Calu3 (cell line): ENCODE results near the gene ALDH3B2. TPM values are rescaled to one million over a fixed set of nuclear protein-coding genes. Genes with fewer than 3 reads are reported as not detected.

Source experiments
- BruUV-seq: library from RNA; stranded (reverse); fragments of 400-500 nt; replicated peaks from 2 replicates; lab custom pipeline; 2021; lab: Mats Ljungman, UMichigan
- CTCF ChIA-PET: fragments of 300-600 bp; sonication (Branson Sonifier 250); formaldehyde crosslinking; loops from one replicate; lab custom pipeline; 2022; ENCODE audit warnings: antibody characterized with exemption; lab: Charles Lee
- DNase-seq: peaks from one replicate; pipeline ENCODE4 v3.0.0; 2022
- H3K27ac Mint-ChIP-seq: one replicate; pipeline ENCODE4 v1.8.0; 2022; ENCODE audit warnings: mixed read lengths; ENCODE audit not compliant: unreplicated experiment
- H3K27me3 Mint-ChIP-seq: one replicate; pipeline ENCODE4 v1.8.0; 2022; ENCODE audit warnings: mixed read lengths; ENCODE audit not compliant: unreplicated experiment
- H3K36me3 Mint-ChIP-seq: one replicate; pipeline ENCODE4 v1.8.0; 2022; ENCODE audit warnings: mild to moderate bottlenecking, moderate library complexity, mixed read lengths; ENCODE audit not compliant: insufficient read depth, unreplicated experiment
- H3K4me1 Mint-ChIP-seq: one replicate; pipeline ENCODE4 v1.8.0; 2022; ENCODE audit warnings: mild to moderate bottlenecking, low read depth, mixed read lengths; ENCODE audit not compliant: unreplicated experiment
- H3K4me3 Mint-ChIP-seq: one replicate; pipeline ENCODE4 v1.8.0; 2022; ENCODE audit warnings: mild to moderate bottlenecking, low read depth, moderate library complexity, mixed read lengths; ENCODE audit not compliant: unreplicated experiment
- H3K9me3 Mint-ChIP-seq: one replicate; pipeline ENCODE4 v1.8.0; 2022; ENCODE audit warnings: low read depth, mixed read lengths; ENCODE audit not compliant: unreplicated experiment
- intact Hi-C: fragments of 100-400 bp; cut with micrococcal nuclease; formaldehyde crosslinking; loops from one replicate; pipeline ENCODE4 v1.10.0; 2022; ENCODE audit not compliant: unreplicated experiment
- total RNA-seq: library from RNA; stranded (reverse); gene quantifications from 2 replicates; pipeline ENCODE4 v1.2.3, GENCODE V29; 2022
- TF ChIP-seq, protein P1 (sequence below): fragments of 200-600 bp; IDR thresholded peaks from one replicate; pipeline ENCODE4 v1.8.0; 2022; ENCODE audit warnings: antibody characterized with exemption; ENCODE audit not compliant: unreplicated experiment

Gene ALDH3B2
- total RNA-seq, 1 experiment from 2014 or later: 2.4 TPM

GRCh38 chr11:67664696-67665540, 9.5 kb downstream of the ALDH3B2 start:
- no peaks in the 10 kb centered on the region for H3K36me3 Mint-ChIP-seq
- BruUV-seq: no TSS peak
- H3K27ac Mint-ChIP-seq: no peak overlapping the region
- TF ChIP-seq, protein P1, sequence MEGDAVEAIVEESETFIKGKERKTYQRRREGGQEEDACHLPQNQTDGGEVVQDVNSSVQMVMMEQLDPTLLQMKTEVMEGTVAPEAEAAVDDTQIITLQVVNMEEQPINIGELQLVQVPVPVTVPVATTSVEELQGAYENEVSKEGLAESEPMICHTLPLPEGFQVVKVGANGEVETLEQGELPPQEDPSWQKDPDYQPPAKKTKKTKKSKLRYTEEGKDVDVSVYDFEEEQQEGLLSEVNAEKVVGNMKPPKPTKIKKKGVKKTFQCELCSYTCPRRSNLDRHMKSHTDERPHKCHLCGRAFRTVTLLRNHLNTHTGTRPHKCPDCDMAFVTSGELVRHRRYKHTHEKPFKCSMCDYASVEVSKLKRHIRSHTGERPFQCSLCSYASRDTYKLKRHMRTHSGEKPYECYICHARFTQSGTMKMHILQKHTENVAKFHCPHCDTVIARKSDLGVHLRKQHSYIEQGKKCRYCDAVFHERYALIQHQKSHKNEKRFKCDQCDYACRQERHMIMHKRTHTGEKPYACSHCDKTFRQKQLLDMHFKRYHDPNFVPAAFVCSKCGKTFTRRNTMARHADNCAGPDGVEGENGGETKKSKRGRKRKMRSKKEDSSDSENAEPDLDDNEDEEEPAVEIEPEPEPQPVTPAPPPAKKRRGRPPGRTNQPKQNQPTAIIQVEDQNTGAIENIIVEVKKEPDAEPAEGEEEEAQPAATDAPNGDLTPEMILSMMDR: no peak
- no peaks in the 10 kb centered on the region for H3K4me1 Mint-ChIP-seq
- CTCF ChIA-PET: interaction anchor here (0.7 to 1.5 kb wide), 4 partner anchors 17 to 35 kb away, joined by 3 to 6 read pairs (median 4); partner anchors contain the start of gene NUDT8
- intact Hi-C loops: loop anchor here (1.0 kb wide), 1 partner anchor 26 kb away; no protein-coding TSS in a partner anchor
- no peaks in the 10 kb centered on the region for H3K27me3 Mint-ChIP-seq
- no peak for DNase-seq
- no peak overlapping the region for H3K4me3 Mint-ChIP-seq
- H3K9me3 Mint-ChIP-seq: no peaks in the 10 kb centered on the region

DNA sequence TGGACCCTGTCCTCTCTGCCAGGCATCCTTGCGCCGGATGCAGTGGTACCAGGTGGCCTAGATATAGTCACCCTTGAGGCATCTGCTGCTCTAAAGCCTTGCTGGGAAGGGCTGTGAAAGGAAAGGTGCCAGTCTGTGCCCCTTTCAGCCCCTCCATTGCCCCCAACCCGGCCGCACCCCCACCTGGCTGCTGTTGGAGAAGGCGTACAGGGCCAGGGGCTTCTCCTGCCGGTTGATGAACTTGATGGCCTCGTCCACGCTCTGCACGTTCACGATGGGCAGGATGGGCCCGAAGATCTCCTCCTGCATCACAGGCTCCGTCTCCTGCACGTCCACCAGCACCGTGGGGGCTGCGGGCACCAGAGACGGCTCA, 10.2 kb downstream of the ALDH3B2 start:
- CTCF ChIA-PET: interaction anchor here (1.5 kb wide), 1 partner anchor 34 kb away, joined by 5 read pairs; the partner anchor contains the start of gene NUDT8
- BruUV-seq: no TSS peak
- Mint-ChIP-seq H3K4me3 (no peak overlapping the region), H3K9me3 (no peaks in the 10 kb centered on the region), H3K27me3 (no peaks in the 10 kb centered on the region), H3K36me3 (peaks cover under 1% of the 10 kb centered on the region), H3K4me1 (peaks cover under 1% of the 10 kb centered on the region), H3K27ac (no peak overlapping the region)
- intact Hi-C loops: no loop called here
- TF ChIP-seq, protein P1: no peak
- no peak for DNase-seq

GRCh38 chr11:67663532-67664212, 10.8 kb downstream of the ALDH3B2 start:
- Mint-ChIP-seq H3K9me3 (no peaks in the 10 kb centered on the region), H3K4me1 (peaks cover 6% of the 10 kb centered on the region), H3K27ac (no peak overlapping the region), H3K4me3 (no peak overlapping the region), H3K27me3 (no peaks in the 10 kb centered on the region), H3K36me3 (peaks cover 6% of the 10 kb centered on the region)
- intact Hi-C loops: no loop called here
- TF ChIP-seq, protein P1: no peak
- CTCF ChIA-PET: no interaction called here
- DNase-seq: no peak
- no TSS peak for BruUV-seq

DNA sequence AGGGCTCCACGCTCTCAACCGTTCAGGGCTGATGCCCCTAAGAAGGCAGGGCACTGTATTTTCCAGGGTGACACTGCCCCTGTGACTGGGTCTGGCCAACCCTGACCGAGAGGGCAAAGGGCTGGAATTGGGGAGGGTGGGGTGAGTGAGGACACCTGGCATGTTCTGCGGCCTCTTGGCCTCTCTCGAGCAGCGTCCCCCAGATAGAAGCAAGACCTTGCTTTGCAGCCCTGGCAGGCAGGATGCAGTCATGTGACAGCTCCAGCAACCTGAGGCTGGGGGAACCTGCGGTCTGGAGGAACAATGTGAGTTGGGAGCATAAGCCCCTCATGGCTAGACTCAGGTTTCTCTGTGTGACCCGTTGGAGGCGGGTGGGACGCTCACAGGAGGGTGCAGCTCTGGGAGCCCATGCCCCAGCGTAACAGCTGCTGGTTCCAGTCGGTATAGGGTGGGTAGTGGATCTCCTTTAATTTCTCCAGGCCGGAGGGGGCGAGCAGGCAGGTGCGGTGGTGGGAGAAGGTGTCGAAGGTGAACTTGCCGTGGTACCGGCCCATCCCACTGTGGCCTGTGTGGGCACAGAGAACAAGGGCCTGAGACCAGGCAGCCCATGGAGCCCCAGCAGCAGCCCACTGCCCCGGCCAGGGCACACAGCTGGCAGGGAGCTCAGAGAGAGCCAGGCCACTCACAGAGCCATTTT, 11.4 kb downstream of the ALDH3B2 start:
- H3K9me3 Mint-ChIP-seq: no peaks in the 10 kb centered on the region
- peaks cover 10% of the 10 kb centered on the region for H3K4me1 Mint-ChIP-seq
- TF ChIP-seq, protein P1: no peak
- no peak for DNase-seq
- no peak overlapping the region for H3K27ac Mint-ChIP-seq
- H3K36me3 Mint-ChIP-seq: peaks cover 8% of the 10 kb centered on the region
- no peaks in the 10 kb centered on the region for H3K27me3 Mint-ChIP-seq
- CTCF ChIA-PET: no interaction called here
- intact Hi-C loops: no loop called here
- H3K4me3 Mint-ChIP-seq: no peak overlapping the region
- BruUV-seq: no TSS peak
